Muscle layer of duodenum (tissue), 2 donors: Measurements from ENCODE around the gene CPXM2.

Source experiments
- H3K27ac ChIP-seq: one replicate; pipeline ENCODE4 v1.7.0; 2013; ENCODE audit warnings: mild to moderate bottlenecking, low read length
- H3K27me3 ChIP-seq: one replicate; pipeline ENCODE4 v1.7.0; 2013; ENCODE audit warnings: low read depth, mild to moderate bottlenecking, control low read depth, low read length
- H3K36me3 ChIP-seq, 2 donors: one replicate each; pipeline ENCODE4 v1.7.0; 2013; ENCODE audit warnings: low read length in 2 of 2, control low read depth in 1 of 2, mild to moderate bottlenecking in 1 of 2; ENCODE audit not compliant: insufficient read depth in 2 of 2, control insufficient read depth in 1 of 2
- H3K4me1 ChIP-seq, 2 donors: one replicate each; pipeline ENCODE4 v1.7.0; 2013; ENCODE audit warnings: low read length in 2 of 2, mild to moderate bottlenecking in 2 of 2, control low read depth in 1 of 2, moderate library complexity in 1 of 2; ENCODE audit not compliant: insufficient read depth in 2 of 2, control insufficient read depth in 1 of 2
- H3K4me3 ChIP-seq, 2 donors: one replicate each; pipeline ENCODE4 v1.7.0; 2013; ENCODE audit warnings: low read length in 2 of 2, low read depth in 1 of 2, mild to moderate bottlenecking in 1 of 2
- H3K9me3 ChIP-seq, 2 donors: one replicate each; pipeline ENCODE4 v1.7.0; 2013; ENCODE audit warnings: low read length in 2 of 2, control low read depth in 1 of 2, mild to moderate bottlenecking in 1 of 2; ENCODE audit not compliant: control insufficient read depth in 1 of 2
- donor health status: healthy.

CPXM2 gene

GRCh38 chr10:123916775-123917174 is 25.2 kb upstream of the CPXM2 start:
- Histone ChIP-seq H3K36me3 (no peaks in the 10 kb centered on the region), H3K9me3 (peaks cover 0 to 8% of the 10 kb centered on the region in 2 donors), H3K4me1 (peaks cover 8 to 21% of the 10 kb centered on the region in 2 donors), H3K4me3 (no peak overlapping the region), H3K27me3 (no peaks in the 10 kb centered on the region), H3K27ac (no peak overlapping the region)

GRCh38 chr10:123913688-123914268 is 22.2 kb upstream of the CPXM2 start:
- Histone ChIP-seq H3K4me3 (no peak overlapping the region), H3K27me3 (peaks cover 4% of the 10 kb centered on the region), H3K36me3 (no peaks in the 10 kb centered on the region), H3K9me3 (peaks cover 0 to 8% of the 10 kb centered on the region in 2 donors), H3K4me1 (peaks cover 8 to 31% of the 10 kb centered on the region in 2 donors), H3K27ac (no peak overlapping the region)

DNA sequence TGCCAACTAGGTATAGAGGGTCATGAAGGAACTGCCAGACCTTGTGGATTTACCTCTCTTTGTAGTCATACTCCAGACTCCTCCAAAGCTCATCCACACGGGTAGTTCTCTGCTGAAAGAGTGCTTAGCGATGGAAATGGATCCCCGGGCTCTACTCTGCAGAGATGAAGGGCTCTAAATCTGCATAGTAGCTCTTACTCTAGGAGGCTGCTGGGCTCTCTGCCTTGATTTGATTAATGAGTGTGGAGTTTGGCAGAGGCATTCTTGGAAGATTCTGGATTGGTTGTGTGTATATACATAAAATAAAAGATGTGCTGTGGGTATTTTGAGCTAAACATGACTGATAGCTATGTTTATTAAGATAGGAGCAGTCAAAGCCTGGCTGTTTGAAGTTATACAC is 21.3 kb upstream of the CPXM2 start:
- no peaks in the 10 kb centered on the region for H3K36me3 ChIP-seq
- H3K4me1 ChIP-seq: peaks cover 8 to 34% of the 10 kb centered on the region in 2 donors
- no peak overlapping the region for H3K4me3 ChIP-seq
- peaks cover 4% of the 10 kb centered on the region for H3K27me3 ChIP-seq
- no peak overlapping the region for H3K27ac ChIP-seq
- no peaks in the 10 kb centered on the region for H3K9me3 ChIP-seq

GRCh38 chr10:123912466-123912865 is 20.9 kb upstream of the CPXM2 start:
- Histone ChIP-seq H3K9me3 (no peaks in the 10 kb centered on the region), H3K27ac (no peak overlapping the region), H3K27me3 (peaks cover 4% of the 10 kb centered on the region), H3K4me1 (peaks cover 8 to 38% of the 10 kb centered on the region in 2 donors), H3K4me3 (no peak overlapping the region), H3K36me3 (no peaks in the 10 kb centered on the region)

DNA sequence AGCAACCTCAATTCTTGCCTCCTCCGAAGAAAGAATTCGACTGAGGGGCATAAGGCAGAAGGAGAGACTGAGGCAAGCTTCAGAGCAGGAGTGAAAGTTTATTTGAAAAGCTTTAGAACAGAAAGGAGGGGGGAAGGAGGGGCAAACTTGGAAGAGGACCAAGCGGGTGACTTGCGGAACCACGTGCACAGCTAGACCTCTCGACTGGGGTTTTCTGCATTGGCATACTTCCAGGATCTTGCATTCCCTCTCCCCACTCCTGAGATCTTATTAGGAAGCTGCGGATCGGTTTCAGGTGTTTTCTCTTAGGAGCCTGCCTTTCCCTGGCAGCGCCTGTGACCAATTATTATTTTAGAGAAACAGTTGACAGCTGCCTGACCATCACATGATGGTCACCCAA is 20.3 kb upstream of the CPXM2 start:
- Histone ChIP-seq H3K9me3 (no peaks in the 10 kb centered on the region), H3K27me3 (peaks cover 4% of the 10 kb centered on the region), H3K4me1 (peaks cover 8 to 44% of the 10 kb centered on the region in 2 donors), H3K36me3 (no peaks in the 10 kb centered on the region), H3K27ac (no peak overlapping the region), H3K4me3 (no peak overlapping the region)

GRCh38 chr10:123909866-123910265 is 18.3 kb upstream of the CPXM2 start:
- Histone ChIP-seq H3K36me3 (no peaks in the 10 kb centered on the region), H3K9me3 (no peaks in the 10 kb centered on the region), H3K4me1 (peaks cover 8 to 47% of the 10 kb centered on the region in 2 donors), H3K27me3 (peaks cover 4% of the 10 kb centered on the region), H3K4me3 (no peak overlapping the region), H3K27ac (no peak overlapping the region)

DNA sequence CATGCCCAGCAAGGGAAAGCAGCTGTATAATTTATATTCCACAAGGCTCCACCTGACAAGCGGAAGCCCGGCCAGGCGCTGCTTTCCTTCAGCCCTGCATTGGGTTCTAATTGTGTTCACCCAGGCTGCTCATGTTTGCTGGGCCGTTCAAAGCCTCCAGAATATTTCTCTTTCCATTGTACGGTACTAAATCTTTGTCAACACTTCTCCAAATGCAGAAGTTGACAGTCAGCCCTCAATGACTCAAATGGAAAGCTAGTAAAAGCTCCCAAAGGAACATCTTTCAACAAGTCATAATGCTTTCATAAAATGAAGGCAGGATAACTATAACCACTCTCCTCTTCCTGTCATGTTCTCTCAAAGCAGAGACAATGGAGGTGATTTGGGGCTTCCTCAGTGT is 17.8 kb upstream of the CPXM2 start:
- no peak overlapping the region for H3K27ac ChIP-seq
- H3K4me1 ChIP-seq: peaks cover 8 to 47% of the 10 kb centered on the region in 2 donors
- peaks cover 4% of the 10 kb centered on the region for H3K27me3 ChIP-seq

GRCh38 chr10:123908379-123908778 is 16.8 kb upstream of the CPXM2 start:
- H3K27me3 ChIP-seq: peaks cover 4% of the 10 kb centered on the region
- no peak overlapping the region for H3K27ac ChIP-seq
- H3K9me3 ChIP-seq: no peaks in the 10 kb centered on the region
- no peak overlapping the region for H3K4me3 ChIP-seq
- peaks cover 8 to 40% of the 10 kb centered on the region in 2 donors for H3K4me1 ChIP-seq
- no peaks in the 10 kb centered on the region for H3K36me3 ChIP-seq

More for the DNA sequence above, 17.8 kb upstream of the CPXM2 start:
- no peaks in the 10 kb centered on the region for H3K9me3 ChIP-seq
- H3K36me3 ChIP-seq: no peaks in the 10 kb centered on the region
- H3K4me3 ChIP-seq: no peak overlapping the region

DNA sequence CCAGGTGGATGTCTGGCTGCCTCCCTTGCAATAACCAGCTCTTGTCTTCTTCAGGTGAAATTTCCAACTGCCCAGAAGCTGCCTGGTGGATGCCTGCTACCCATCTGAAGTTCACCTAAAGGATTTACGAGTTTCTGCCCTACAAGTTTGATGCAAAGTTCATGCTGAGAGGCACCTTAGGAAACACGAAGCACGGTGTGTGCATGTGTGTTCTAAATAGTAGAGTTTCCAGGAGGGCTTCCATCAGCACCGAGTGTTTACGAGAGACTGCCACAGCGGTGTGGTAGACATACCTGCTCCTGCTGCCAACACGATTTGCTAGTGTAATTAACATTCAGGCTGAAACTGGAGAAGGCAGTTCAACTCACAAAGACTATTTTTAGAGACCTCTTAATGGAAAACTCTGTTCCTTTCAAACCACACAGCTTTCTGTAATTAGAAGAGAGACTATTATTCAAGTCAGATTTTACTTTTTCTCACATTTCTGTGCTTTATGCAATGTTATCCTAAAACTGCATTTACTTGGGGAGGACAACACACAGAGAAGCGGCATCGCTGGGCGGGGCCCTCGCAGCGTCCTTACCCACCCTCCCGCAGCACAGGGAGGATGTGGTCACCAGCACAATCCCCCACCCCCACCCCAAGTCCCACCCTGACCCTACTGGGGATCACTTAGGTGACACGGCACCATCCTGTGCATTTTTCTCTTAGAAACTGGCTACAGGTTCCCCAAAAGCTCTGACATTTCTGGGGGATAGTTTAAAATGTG is 15.5 kb upstream of the CPXM2 start:
- H3K36me3 ChIP-seq: no peaks in the 10 kb centered on the region
- H3K27ac ChIP-seq: no peak overlapping the region
- no peaks in the 10 kb centered on the region for H3K9me3 ChIP-seq
- peaks cover 0 to 27% of the 10 kb centered on the region in 2 donors for H3K4me1 ChIP-seq
- no peak overlapping the region for H3K4me3 ChIP-seq
- H3K27me3 ChIP-seq: peaks cover 4% of the 10 kb centered on the region

- H3K9me3 ChIP-seq: no peaks in the 10 kb centered on the region
- H3K36me3 ChIP-seq: no peaks in the 10 kb centered on the region
These were observed 14.7 kb upstream of the CPXM2 start for GRCh38 chr10:123906296-123906695.

DNA sequence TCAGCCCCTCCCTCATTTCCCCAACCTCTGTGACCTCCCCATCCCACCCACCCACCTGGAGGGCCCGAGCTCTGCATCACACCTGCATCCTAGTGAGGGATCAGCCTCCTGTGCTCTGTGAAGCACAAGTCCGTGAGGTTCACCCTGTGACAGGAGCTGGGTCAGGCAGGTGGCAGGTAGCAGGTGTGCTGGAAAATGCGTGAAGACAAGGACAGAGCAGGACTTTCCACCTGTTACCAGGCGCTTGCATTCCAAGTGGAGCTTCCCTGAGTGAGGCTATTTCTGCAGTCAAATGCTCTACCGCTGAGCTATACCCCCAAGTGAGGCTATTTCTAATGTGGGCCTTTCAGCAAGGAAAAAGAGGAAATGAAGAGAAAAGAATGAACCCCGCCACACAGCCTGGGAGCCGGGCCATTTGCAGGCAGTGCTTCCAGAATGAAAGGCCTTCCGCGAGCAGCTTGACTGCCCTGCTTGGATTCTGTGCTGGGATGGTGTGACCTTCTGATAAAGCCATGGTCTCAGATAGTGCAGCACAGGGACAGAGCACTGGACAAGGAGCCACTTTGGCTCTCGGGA is 13.3 kb upstream of the CPXM2 start:
- Histone ChIP-seq H3K36me3 (no peaks in the 10 kb centered on the region), H3K27ac (no peak overlapping the region), H3K4me3 (no peak overlapping the region), H3K9me3 (peaks cover 0 to 5% of the 10 kb centered on the region in 2 donors), H3K27me3 (no peaks in the 10 kb centered on the region), H3K4me1 (peaks cover 0 to 22% of the 10 kb centered on the region in 2 donors)

More at GRCh38 chr10:123906296-123906695, 14.7 kb upstream of the CPXM2 start:
- Histone ChIP-seq H3K4me3 (no peak overlapping the region), H3K4me1 (peaks cover 0 to 22% of the 10 kb centered on the region in 2 donors), H3K27ac (no peak overlapping the region), H3K27me3 (peaks cover 4% of the 10 kb centered on the region)
